CD4-positive, alpha-beta T cell treated with Interleukin-2 at 100 ng/mL for 4 hours (primary cell): ENCODE data around the gene DENND2D.

Experiments used
- DNase-seq: peaks from one replicate; pipeline ENCODE4 v3.0.0-alpha.2; 2020; ENCODE audit warnings: low spot score

The DENND2D gene

DNA sequence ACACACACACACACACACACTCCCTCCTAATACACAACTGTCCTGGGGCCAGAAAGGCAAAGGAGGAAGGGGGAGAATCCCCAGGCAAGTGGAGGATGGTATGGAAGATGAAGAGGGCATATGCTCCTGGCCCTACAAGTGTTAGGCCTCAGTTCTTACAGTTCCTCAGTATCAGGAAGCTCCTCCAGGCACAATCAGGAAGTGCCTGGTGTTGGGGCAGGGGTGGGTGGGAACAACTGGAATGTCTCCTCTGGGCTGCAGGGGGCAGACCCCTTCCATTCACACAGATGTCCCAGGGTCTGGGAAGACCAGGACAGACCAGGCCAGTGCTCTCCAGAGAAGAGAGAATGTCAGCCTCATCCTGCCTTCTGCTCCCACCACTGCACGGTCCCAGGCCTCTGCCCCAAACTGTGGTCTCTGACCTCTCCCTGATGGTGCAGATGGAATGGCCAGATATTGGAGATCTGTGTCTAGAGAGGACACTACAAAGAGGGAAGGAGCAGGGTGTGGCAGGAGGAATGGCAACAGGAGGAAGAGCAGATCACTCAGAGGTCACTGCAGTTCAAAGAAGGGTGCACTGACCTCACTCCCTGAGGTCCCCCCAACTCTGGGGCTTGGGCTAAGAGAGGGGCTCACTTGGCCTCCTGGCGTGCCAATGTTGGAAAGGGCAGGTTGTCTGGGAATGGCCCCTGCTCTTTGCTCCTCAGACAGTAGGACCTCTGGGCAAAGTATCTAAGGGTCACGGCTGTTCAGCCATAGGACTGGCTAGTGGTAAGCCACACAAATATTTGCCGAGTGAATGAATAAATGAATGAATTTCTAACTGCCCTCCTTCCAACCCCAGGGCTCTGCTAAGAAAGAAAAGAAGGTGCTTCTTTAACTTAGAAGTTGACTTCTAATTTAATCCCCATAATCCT lies 2.5 kb upstream of the DENND2D start:
- no peak for DNase-seq

DNA sequence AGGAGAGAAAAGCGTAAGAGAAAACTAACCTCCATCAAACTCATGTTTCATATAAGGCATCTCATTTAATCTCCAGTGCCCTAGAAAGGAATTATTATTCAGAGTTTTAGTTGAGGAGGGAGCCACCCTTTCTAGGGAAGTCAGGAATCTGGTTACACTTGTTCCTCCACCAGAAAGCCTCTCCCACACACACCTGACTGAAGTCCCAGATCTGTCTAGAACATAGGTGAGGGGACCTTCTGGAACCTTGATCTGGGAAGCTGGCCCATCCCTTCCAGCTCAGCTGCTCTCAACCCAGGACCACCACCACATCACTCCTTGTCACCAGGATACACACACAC lies 1.9 kb upstream of the DENND2D start:
- DNase-seq, result no peak

GRCh38 chr1:111201275-111202090 lies 1.0 kb upstream of the DENND2D start:
- no peak for DNase-seq

DNA sequence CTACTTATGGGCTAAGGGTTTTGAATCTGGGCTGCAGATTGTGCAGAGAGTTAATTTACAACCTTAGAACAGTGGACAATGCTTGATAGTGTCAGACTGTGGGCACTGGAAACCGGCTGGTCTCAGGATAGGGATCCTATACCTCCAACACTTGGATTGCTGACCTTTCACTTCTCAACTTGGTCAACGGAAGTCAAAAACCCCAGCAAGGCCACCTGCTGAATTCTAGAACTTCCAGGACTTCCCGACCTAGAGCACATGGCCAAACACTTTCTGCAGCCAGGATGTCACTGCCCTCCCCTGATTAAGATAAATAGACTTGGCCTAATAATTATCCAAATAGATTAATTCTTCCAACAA lies 336 bp upstream of the DENND2D start:
- no peak for DNase-seq

GRCh38 chr1:111199329-111199728 lies 1.1 kb downstream of the DENND2D start:
- peak; percentile 41 for DNase-seq

DNA sequence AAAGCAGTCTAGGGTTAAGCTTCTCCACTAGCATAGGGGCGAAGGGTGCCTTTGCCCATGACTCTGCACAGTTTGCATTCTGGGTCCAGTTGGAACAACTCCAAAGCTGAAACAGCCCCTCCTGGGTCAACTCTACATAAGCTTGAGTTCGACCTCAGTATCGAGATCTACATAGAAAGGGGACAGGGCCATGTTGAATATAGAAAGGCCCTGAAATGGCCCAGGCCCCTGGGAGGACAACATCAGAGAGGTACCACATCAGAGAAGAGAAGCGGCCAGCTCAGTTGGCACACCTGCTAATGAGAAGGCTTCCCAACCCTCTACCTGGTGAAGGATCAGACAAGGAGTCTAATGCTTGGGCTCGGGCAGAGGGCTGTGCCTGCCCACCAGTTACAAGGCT lies 1.6 kb downstream of the DENND2D start:
- DNase-seq, result no peak

- DNase-seq, result peak; percentile 68
Observed at GRCh38 chr1:111197598-111198284, 2.7 kb downstream of the DENND2D start.

GRCh38 chr1:111196213-111196612 lies 4.2 kb downstream of the DENND2D start:
- no peak for DNase-seq

DNA sequence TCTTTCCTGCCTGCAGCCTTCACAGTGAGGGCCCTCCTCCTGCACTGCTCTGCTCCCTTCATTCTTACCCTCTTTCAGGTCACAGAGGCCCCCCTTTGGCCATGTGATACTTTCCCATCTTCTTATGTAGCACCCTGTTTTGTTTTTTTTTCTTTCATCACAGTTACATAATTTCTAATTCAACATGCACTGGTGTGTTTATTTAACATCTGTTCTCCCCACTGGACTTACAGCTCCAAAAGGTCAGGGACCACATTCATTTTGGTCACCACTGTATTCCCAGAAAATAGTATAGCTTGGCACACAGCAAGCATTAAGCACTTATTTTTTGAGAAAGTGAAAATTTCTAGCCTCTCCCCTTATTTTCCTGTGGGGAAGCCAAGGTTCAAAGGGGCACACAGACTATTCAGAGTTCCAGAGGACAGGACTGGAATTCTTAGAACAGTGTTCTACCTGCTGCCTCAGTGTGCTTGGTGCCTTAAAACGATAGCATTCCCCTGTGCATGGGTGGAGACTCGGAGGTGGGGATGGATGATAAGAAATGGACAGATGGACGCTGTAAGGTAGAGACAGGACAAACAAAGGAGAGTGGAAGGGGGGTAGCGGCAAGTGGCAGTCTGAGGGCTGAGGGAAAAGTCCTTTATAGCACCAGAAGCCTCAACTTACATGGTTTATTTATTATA lies 5.3 kb downstream of the DENND2D start:
- no peak for DNase-seq

DNA sequence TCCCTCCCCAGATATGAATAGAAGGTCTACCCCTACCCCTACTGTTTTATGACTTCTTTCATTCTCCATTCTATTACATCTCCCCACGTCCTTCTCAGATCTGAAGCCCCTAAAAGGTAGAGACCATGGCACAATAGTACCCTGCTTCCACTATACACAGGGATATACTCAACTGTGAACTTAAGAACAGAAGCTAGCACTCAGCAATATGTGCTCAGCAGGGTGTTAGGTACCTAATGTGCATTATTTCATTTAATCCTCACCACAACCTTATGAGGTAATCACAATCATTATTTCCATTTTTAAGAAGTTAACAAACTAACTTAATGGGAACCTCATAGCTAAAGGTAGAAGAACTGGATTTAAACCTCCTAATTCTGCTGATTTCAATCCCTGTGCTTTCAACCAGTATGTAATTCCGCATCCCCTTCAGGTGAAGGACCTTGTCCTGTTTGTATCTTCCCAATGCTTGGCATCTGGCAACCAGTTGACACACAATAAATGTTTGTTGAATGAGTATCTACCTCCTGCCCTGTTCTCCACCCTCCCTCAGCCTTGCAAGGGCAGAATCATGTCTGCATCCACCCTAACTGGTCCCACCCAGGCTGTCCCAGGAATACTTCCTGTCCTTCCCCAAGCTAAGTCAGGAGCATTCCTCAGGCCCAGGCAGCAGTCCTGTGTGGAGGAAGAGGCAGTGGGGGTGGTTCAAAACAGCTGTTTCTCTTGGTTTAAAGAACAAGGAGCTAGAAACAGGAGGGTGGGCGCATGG lies 6.5 kb downstream of the DENND2D start:
- no peak for DNase-seq

DNA sequence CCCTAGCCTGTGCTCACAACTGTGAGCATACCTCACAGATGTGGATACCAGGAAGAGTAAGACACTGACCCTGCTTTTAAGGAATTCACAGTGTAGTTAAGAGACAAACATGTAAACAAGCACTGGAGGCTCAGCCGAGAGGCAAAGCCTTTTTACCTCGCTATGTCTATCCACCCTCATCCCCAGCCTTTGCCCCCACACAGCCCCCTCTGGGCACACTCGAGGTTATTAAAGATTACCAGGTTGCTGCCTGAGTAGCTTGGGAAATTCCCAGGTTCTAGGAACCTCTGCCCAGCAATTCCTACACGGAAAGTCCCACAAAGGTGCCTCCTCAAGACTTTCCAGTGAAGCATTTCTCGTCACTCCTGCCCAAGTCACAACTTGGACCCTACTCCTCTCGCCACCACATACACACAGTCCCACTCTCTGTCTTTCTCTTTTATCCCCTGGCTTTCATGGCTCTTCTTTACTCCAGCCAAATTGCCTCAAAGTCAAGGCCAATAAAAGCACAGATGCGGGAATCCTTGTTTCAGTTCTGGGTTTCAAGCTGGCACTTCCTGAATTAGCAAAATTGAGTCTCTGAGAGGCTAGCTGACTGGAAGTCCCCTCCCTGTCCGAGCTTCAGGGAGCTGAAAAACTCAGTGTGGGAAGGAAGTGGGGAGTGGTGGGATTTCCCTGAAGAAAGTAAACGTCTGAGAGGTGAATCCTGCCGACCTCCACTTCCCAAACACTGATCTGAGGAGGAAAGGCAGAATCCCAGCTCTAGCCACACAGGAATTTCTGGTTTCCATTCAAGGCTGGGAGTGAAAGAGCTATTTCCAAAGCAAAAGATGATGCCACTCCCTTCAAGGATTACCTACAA lies 7.6 kb downstream of the DENND2D start:
- no peak for DNase-seq

DNA sequence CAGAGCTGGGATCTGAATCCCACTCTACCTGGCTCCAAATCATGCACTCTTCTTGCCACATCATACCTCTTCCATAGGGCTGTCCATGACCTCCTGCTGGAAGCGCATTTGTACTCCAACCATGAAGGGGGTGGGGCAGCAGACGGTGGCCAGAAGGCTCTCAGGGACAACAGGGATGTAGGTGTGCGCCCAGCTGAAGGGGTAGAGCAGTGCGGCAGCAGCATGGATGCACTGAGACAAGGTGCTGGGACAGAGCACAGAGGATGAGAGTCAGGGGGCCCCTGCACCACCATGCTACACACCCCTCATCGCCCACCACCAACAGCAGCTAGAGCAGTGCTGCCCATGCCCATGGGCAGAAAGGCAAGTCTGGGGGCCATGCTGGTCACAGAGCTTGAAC lies 8.4 kb downstream of the DENND2D start:
- DNase-seq, result no peak

DNA sequence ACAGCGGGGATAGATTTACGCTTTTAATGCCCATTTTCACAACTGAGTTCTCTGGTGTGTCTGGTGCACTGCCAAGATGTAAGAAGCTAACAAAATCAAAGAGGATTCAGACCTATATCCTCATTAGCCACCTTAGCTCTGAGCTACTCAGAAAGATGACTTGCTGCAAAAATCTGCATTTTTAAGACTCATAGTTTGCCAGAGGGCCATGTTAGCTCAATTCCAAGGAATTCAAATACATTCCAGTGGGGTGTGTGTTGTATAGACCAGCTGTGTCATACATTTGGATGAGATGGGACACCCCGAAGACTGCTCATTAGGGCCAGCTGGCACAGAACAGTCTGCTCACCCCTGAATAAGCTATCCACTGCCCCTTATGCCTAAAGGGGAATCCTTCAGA lies 8.9 kb downstream of the DENND2D start:
- DNase-seq, result no peak

GRCh38 chr1:111190931-111191451 lies 9.5 kb downstream of the DENND2D start:
- DNase-seq, result no peak

DNA sequence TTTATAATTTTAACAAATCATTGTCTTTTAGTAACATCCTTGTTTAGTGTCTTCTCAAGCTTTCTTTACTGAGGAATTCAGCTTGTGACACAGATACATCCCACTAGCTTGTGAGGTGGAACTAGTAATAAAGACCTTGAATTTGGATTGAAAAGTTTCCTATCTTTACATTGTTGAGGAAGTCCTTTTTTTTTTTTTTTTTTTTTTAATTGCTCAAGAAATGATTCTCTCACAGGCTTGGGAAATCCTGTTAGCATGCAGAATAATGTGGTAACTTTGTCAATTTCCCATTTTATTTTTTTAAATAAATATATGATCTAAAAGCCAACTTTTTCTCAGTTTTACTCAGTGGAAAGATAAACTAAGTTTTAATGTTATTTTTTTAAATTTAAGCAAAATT lies 15.8 kb downstream of the DENND2D start:
- DNase-seq, result no peak

- DNase-seq, result no peak
Observed at GRCh38 chr1:111183308-111184069, 17.0 kb downstream of the DENND2D start.

GRCh38 chr1:111182052-111182451 lies 18.4 kb downstream of the DENND2D start:
- no peak for DNase-seq

- DNase-seq, result no peak
Observed at GRCh38 chr1:111179968-111180533, 20.4 kb downstream of the DENND2D start.

GRCh38 chr1:111176678-111177077 lies 23.8 kb downstream of the DENND2D start:
- no peak for DNase-seq
